Neural progenitor cell (in vitro differentiated cells): ENCODE data around the gene PILRB. TPM values are rescaled to one million over a fixed set of nuclear protein-coding genes. Genes with fewer than 3 reads are reported as not detected.

ENCODE experiments used
- DNase-seq: peaks from one replicate; pipeline ENCODE4 v3.0.0-alpha.2; 2016; ENCODE audit warnings: low spot score
- H2AFZ ChIP-seq: fragments of 200-600 bp; sonication (generic); replicated peaks from 2 replicates; pipeline ENCODE4 v1.6.1; 2016; ENCODE audit warnings: antibody characterized with exemption
- H3F3A ChIP-seq: fragments of 200-600 bp; sonication (generic); 2 replicates; pipeline ENCODE4 v1.6.1; 2016; ENCODE audit warnings: antibody characterized with exemption, low read depth
- H3K27ac ChIP-seq: fragments of 200-600 bp; sonication (generic); 2 replicates; pipeline ENCODE4 v1.5.1; 2016; ENCODE audit warnings: mild to moderate bottlenecking
- H3K27me3 ChIP-seq: fragments of 200-600 bp; sonication (generic); 2 replicates; pipeline ENCODE4 v1.6.1; 2016; ENCODE audit warnings: mild to moderate bottlenecking, moderate library complexity
- H3K36me3 ChIP-seq: fragments of 200-600 bp; sonication (generic); 2 replicates; pipeline ENCODE4 v1.5.1; 2016
- H3K4me1 ChIP-seq: fragments of 200-600 bp; sonication (generic); 2 replicates; pipeline ENCODE4 v1.6.1; 2016; ENCODE audit warnings: mixed run types
- H3K4me2 ChIP-seq: fragments of 200-600 bp; sonication (generic); 2 replicates; pipeline ENCODE4 v1.6.1; 2016
- H3K4me3 ChIP-seq: fragments of 200-600 bp; sonication (generic); 2 replicates; pipeline ENCODE4 v1.5.1; 2016
- H3K79me2 ChIP-seq: fragments of 200-600 bp; sonication (generic); 2 replicates; pipeline ENCODE4 v1.6.1; 2016; ENCODE audit warnings: low read depth
- H3K9ac ChIP-seq: fragments of 200-600 bp; sonication (generic); 2 replicates; pipeline ENCODE4 v1.6.1; 2016
- H3K9me3 ChIP-seq: fragments of 200-600 bp; sonication (generic); 2 replicates; pipeline ENCODE4 v1.5.1; 2016; ENCODE audit warnings: low read depth
- H4K20me1 ChIP-seq: fragments of 200-600 bp; sonication (generic); 2 replicates; pipeline ENCODE4 v1.6.1; 2016; ENCODE audit warnings: low read depth
- H3K27ac Mint-ChIP-seq: 3 replicates; pipeline ENCODE4 v1.8.0; 2021; ENCODE audit warnings: mixed read lengths
- H3K27me3 Mint-ChIP-seq: 2 replicates; pipeline ENCODE4 v1.8.0; 2022; ENCODE audit warnings: low read depth, mild to moderate bottlenecking, inconsistent platforms, moderate library complexity, mixed read lengths; ENCODE audit not compliant: insufficient read depth
- H3K36me3 Mint-ChIP-seq: 3 replicates; pipeline ENCODE4 v1.8.0; 2021; ENCODE audit warnings: mixed read lengths
- H3K4me1 Mint-ChIP-seq: 3 replicates; pipeline ENCODE4 v1.8.0; 2021; ENCODE audit warnings: mixed read lengths
- H3K4me3 Mint-ChIP-seq: 3 replicates; pipeline ENCODE4 v1.8.0; 2021; ENCODE audit warnings: mild to moderate bottlenecking, moderate library complexity, mixed read lengths
- H3K9me3 Mint-ChIP-seq: 3 replicates; pipeline ENCODE4 v1.8.0; 2020; ENCODE audit warnings: mixed read lengths
- CTCF ChIP-seq: fragments of 200-600 bp; sonication (generic); IDR thresholded peaks from 2 replicates; pipeline ENCODE4 v1.5.1; 2017; ENCODE audit warnings: antibody characterized with exemption, mild to moderate bottlenecking
- EZH2 ChIP-seq: fragments of 200-600 bp; sonication (generic); IDR thresholded peaks from 2 replicates; pipeline ENCODE4 v1.6.1; 2017; ENCODE audit warnings: antibody characterized with exemption, mild to moderate bottlenecking, moderate library complexity
- EZH2phosphoT487 ChIP-seq: fragments of 200-600 bp; sonication (generic); IDR thresholded peaks from 2 replicates; pipeline ENCODE4 v1.6.1; 2017; ENCODE audit warnings: antibody characterized with exemption
- total RNA-seq: library from RNA; depleted of rRNA; stranded (reverse); fragments of >200 nt; gene quantifications from 2 replicates; pipeline ENCODE4 v1.2.3, GENCODE V29; 2015; ENCODE audit warnings: low replicate concordance

The PILRB gene
- total RNA-seq, 1 donor from 2014 or later, result 19.3 TPM

DNA sequence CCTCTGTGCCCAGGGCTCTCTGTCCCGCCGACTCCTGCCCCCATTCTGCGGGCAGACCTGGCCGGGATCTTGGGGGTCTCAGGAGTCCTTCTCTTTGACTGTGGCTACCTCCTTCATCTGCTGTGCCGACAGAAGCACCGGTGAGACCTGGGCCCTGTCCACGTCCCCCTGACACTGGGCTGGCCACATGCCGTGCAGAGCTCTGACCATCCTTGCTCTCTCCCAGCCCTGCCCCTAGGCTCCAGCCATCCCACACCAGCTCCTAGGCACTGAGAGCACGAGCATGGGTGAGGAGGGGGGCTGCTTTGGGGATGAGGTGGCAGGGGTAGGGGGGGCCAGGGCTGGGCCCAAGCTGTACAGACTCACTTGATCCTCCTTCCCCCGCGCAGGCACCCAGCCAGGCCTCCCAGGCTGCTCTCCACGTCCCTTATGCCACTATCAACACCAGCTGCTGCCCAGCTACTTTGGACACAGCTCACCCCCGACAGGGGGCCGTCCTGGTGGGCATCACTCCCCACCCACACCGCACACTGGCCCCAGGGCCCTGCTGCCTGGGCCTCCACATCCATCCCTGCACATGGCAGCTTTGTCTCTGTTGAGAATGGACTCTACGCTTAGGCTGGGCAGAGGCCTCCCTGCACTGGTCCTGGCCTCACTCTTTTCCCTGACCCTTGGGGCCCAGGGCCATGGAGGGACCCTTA, 4.8 kb upstream of the PILRB start:
- Histone ChIP-seq H3K36me3 (peaks cover 10% of the 10 kb centered on the region), H3K9me3 (no peaks in the 10 kb centered on the region), H3K4me3 (no peak overlapping the region), H3K4me2 (no peak overlapping the region), H4K20me1 (peaks cover 3% of the 10 kb centered on the region), H3K79me2 (no peaks in the 10 kb centered on the region), H2AFZ (no peak overlapping the region), H3K4me1 (no peaks in the 10 kb centered on the region), H3F3A (no peaks in the 10 kb centered on the region), H3K9ac (no peak overlapping the region), H3K27ac (no peak overlapping the region), H3K27me3 (no peaks in the 10 kb centered on the region)
- Mint-ChIP-seq H3K27ac (no peak overlapping the region), H3K36me3 (peaks cover 17% of the 10 kb centered on the region), H3K9me3 (no peaks in the 10 kb centered on the region), H3K4me1 (no peaks in the 10 kb centered on the region), H3K4me3 (peak overlapping the region; percentile 35), H3K27me3 (no peaks in the 10 kb centered on the region)
- no peak for TF ChIP-seq EZH2
- no peak for TF ChIP-seq EZH2phosphoT487
- no peak for TF ChIP-seq CTCF
- no peak for DNase-seq

- TF ChIP-seq EZH2phosphoT487, result no peak
- no peak for TF ChIP-seq EZH2
- no peak for TF ChIP-seq CTCF
- Histone ChIP-seq H3K27ac (no peak overlapping the region), H3K4me2 (no peak overlapping the region), H3K4me1 (no peaks in the 10 kb centered on the region), H3K9ac (no peak overlapping the region), H3K36me3 (peaks cover 6% of the 10 kb centered on the region), H4K20me1 (peaks cover 3% of the 10 kb centered on the region), H2AFZ (no peak overlapping the region), H3K79me2 (no peaks in the 10 kb centered on the region), H3K9me3 (no peaks in the 10 kb centered on the region), H3F3A (no peaks in the 10 kb centered on the region), H3K27me3 (no peaks in the 10 kb centered on the region), H3K4me3 (no peak overlapping the region)
- Mint-ChIP-seq H3K27me3 (no peaks in the 10 kb centered on the region), H3K4me1 (no peaks in the 10 kb centered on the region), H3K4me3 (no peak overlapping the region), H3K9me3 (no peaks in the 10 kb centered on the region), H3K27ac (no peak overlapping the region), H3K36me3 (peaks cover 15% of the 10 kb centered on the region)
- no peak for DNase-seq
Observed at GRCh38 chr7:100353685-100354330, 4.1 kb upstream of the PILRB start.

GRCh38 chr7:100356416-100357068, 1.4 kb upstream of the PILRB start:
- Histone ChIP-seq H3K4me2 (no peak overlapping the region), H3K79me2 (no peaks in the 10 kb centered on the region), H3K4me3 (no peak overlapping the region), H3K27me3 (no peaks in the 10 kb centered on the region), H3F3A (no peaks in the 10 kb centered on the region), H3K9me3 (no peaks in the 10 kb centered on the region), H3K36me3 (no peaks in the 10 kb centered on the region), H3K4me1 (no peaks in the 10 kb centered on the region), H3K27ac (no peak overlapping the region), H3K9ac (no peak overlapping the region), H4K20me1 (no peaks in the 10 kb centered on the region), H2AFZ (no peak overlapping the region)
- DNase-seq, result no peak
- H3K27me3 Mint-ChIP-seq, result peaks cover 4% of the 10 kb centered on the region
- H3K36me3 Mint-ChIP-seq, result peaks cover 19% of the 10 kb centered on the region
- no peaks in the 10 kb centered on the region for H3K4me1 Mint-ChIP-seq
- no peaks in the 10 kb centered on the region for H3K9me3 Mint-ChIP-seq
- TF ChIP-seq EZH2 (no peak), CTCF (no peak), EZH2phosphoT487 (no peak)
- H3K4me3 Mint-ChIP-seq, result no peak overlapping the region
- H3K27ac Mint-ChIP-seq, result no peak overlapping the region
